ENCODE measurements around the gene HCN1.

Gene HCN1

DNA sequence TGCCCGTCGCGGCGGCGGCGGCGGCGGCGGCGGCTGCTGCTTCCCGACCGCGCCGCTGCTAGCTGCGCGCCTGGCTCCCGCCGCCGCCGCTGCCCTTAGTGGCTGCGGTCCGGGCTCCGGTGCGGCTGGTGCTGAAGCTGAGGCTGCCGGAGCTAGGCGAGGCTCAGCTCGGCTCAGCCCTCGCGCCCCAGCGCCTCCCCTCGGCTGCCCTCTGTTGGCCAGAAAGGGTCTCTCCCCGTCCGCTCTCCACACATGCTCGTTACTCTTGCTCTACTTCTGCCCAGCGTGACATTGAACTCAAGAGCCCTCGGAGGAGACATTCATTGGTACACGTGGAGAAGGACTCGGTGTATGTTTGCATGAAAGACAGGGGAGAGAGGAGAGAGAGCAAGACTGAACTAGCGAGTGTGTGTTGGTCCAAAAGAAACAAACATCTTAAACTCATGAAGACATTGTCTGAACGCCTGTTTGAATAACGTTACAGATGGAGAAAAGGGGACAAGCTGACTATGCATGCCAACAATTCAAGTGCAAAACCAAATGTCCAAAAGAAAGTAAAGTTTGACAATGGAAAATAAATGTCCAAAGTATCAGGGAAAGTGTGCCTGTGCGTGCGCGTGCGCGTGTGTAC lies at the start of gene HCN1:
Gene HCN1 (minus strand): TSS at position 175 of the 631 bp plus-strand sequence.
- TF ChIP-seq GATA3 (IDR thresholded peaks at IDR 0.05; ENCODE audit: low read depth, low read length) (no peak), GATA2 (IDR thresholded peaks at IDR 0.05; ENCODE audit: low read depth, low read length) (no peak)

DNA sequence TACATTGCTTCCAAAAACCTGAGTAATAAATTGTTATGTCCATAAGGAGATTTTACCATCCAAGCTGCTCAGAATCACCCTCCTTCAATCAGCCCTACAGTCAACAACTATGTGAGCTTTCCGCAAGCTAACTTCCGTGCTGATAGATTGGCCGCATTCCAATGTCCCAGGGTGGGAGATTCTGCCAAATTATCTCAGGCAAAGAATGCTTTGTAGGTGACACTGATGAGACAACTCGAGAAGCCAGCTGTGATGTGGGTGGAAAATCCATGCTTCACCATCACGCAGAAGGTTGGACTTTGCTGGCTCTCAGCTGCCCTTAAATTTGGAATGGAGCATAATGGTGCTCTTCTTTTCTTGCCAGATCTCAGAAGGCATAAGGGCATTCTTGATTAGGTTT lies 44.9 kb upstream of the HCN1 start:
- no peak for TF ChIP-seq GATA2 (IDR thresholded peaks at IDR 0.05; ENCODE audit: low read depth, low read length)
- no peak for TF ChIP-seq GATA3 (IDR thresholded peaks at IDR 0.05; ENCODE audit: low read depth, low read length)

DNA sequence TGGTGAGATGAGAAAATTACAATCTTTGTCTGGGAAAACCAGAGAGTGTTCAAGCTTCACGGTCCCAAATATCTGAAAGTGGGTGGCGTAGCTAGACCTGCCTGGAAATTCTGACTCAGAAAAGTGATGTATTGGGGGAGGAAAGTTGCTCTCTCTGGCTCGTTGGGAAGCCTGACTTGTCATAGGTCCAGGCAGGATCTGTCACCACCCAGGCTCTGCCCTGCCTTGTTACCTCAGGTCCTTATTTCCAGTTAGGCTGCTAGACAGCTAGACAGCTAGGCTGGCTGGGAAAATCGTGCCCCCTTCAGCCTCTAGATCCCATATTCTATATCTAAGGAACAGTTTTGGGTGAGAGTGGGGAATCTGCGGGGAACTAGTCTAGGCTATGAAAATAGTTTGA lies 41.0 kb upstream of the HCN1 start:
- TF ChIP-seq GATA2 (IDR thresholded peaks at IDR 0.05; ENCODE audit: low read depth, low read length) (no peak), GATA3 (IDR thresholded peaks at IDR 0.05; ENCODE audit: low read depth, low read length) (no peak)

DNA sequence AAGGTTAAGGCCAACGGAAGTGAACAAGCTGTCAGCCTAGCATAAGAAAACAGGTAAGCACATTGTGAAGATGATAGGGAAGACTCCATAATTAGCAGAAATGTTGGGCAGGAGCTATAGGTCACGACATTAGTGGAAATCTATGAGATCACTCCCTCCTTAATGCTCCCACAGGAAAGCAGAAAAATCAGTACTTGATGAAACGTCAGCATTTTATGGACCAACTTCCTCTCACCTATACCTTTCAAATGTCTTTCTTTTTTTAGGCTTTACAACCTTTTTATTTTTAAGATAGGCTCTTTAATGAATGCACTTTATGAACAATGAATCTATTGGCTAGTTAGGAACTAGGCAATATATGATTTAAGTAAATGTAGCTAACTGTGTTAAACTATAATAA lies 29.4 kb upstream of the HCN1 start:
- TF ChIP-seq GATA3 (IDR thresholded peaks at IDR 0.05; ENCODE audit: low read depth, low read length) (no peak), GATA2 (IDR thresholded peaks at IDR 0.05; ENCODE audit: low read depth, low read length) (no peak)

DNA sequence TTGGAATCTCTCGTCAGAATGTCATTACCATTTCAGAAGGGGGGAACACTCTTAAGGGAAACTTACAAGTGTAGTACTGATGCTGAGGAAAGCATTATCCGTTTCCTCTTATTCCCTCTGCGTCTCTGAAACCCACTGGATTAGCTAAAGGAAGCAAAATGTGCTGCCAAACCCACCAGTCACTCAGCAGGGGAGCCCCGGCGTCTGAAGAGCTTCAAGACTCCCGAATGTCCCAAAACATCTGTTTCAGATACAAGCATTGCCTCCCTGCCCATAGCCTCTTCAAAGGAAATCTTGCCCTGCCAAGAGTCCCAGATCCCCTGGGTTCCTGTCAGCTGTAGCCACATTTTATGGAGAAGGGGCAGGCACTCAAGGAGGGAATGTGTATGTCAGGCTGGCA lies 1.0 kb upstream of the HCN1 start:
- TF ChIP-seq GATA3 (IDR thresholded peaks at IDR 0.05; ENCODE audit: low read depth, low read length) (no peak), GATA2 (IDR thresholded peaks at IDR 0.05; ENCODE audit: low read depth, low read length) (no peak)

DNA sequence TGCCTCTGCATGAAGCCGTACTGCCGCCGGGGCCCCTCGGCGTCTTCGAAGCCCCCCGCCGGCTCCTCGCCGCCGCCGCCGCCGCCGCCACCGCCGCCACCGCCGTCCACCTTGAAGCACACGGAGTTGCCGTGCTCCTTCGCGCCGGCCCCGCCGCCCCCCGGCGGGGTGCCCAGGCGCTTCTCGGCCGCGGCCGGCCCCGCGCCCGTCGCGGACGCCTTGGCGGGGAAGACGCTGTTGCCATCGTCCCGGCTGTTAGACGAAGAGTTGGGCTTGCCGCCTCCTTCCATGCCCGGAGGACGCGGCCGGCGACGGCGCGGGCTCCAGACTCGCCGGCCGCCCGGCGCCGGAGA lies 400 bp downstream of the HCN1 start:
- TF ChIP-seq GATA3 (IDR thresholded peaks at IDR 0.05; ENCODE audit: low read depth, low read length) (no peak), GATA2 (IDR thresholded peaks at IDR 0.05; ENCODE audit: low read depth, low read length) (no peak)

DNA sequence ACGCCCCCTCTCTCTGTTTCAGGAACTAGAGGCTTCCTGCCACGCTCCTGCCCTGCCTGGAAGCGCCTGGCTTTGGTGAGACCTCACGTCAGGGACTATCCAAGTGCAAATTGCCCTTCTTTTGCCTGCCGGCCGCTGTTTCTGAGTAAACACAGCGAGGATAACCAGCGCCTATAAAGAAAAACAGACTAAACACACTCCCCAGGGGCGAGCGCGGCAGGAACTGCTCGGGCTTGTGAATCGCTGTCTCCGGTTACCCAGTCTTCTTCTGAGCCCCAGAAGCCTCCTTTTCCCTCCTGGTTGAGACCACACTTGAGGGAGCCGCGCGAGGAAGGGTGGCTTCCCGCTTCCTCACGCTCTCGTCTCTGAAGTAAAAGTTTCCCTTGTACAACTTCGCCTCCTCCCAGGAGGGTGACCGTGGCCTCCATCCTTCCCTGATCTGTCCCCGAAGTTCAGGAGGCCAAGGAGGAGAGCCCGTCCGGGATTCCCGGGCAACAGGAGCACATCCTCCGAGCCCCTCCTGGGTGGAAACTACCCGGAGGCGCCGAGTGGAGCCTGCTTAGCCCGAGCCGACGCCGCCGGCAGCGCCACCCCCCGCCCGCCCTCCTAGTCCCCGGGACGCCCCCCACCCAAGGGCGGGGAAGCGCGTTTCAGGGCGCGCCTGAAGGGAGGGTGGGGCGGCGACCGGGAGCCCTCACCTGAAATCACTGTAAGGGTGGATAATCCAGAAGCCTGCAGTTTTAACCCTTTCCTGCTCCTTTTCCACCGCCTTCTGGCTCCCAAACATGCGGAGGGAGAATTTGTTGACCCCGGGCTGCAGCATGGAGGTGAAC lies 993 bp downstream of the HCN1 start:
- no peak for TF ChIP-seq GATA3 (IDR thresholded peaks at IDR 0.05; ENCODE audit: low read depth, low read length)

DNA sequence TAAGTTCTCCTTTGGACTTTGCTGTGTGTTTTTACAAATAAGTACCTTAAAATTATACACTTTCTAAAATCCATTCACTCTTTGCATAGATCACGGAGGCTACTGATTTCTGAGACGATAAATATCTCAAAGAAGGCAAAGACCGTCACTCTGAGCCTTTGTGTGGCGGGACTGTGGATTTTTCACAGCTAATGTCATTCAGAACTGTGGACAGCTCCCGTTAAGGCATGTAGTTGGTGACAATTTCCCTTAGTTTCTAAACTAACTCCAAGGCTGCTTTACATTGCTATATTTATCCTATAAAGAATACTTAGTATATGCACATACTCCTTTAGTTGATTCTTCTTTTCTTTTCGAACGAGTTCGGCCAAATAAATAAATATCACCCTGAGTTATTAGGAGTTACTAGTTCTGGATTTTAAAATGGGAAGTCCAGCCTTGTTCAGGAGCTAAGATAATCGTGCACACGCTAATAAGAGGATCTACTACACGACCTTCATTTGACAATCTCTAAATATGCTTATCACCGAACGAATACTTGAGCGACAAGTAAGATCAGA lies 1.8 kb downstream of the HCN1 start:
- no peak for TF ChIP-seq GATA2 (IDR thresholded peaks at IDR 0.05; ENCODE audit: low read depth, low read length)
- TF ChIP-seq GATA3 (IDR thresholded peaks at IDR 0.05; ENCODE audit: low read depth, low read length), result no peak

DNA sequence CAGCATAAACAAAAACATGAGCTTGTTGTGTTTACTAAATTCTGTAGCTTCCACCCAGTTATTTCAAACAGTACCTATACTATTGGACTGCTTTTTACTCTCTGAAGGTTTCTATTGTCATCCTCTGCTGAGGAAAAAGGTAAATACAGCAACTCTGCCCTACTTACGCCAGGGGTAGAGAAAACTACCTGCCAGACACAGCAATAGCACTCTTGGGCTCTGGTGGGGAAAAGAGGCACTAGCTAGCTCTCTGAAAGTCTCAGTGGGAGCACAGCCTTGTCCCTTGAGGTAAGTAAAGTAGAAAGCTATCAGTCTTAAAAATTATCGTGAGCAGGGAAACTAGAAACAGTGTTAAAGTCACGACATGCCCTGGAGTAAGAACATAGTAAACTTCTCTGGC lies 3.7 kb downstream of the HCN1 start:
- no peak for TF ChIP-seq GATA2 (IDR thresholded peaks at IDR 0.05; ENCODE audit: low read depth, low read length)
- TF ChIP-seq GATA3 (IDR thresholded peaks at IDR 0.05; ENCODE audit: low read depth, low read length), result no peak

DNA sequence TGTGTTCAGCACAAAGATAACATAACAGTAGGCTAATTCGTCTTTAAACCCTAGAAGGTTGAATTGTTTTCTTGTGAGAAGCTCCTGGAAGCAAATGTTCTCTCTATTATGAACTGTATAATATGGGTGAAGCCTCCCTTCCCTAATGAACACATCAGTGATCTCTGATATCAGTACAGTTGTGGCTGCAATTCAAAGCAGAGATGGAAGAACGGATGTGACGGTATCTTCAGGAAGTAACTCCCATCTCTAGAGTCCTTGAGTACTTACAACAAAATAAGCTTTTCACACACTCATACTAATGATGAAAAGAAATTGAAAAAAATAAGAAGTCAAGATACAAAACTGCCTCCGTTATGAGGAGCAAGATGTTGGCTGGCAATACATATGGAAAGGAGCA lies 4.5 kb downstream of the HCN1 start:
- no peak for TF ChIP-seq GATA2 (IDR thresholded peaks at IDR 0.05; ENCODE audit: low read depth, low read length)

DNA sequence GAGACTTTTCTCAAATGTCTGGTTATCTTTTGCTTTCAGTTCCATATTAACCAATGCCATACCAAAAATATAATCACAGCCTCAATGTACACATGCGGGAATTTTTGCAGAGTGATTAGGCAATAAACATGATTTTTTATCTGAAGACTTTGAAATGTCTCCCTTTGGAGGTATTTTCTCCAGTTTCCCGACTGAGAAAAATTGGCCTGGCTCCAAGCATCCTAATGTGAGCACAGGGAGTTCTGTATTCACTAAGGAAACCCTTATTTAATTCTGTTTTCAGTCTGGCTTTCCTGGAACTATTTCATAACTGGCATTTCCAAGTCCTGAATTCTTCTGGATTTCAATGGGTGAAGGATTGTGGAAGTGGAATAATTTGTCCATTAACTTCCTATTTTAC lies 8.5 kb downstream of the HCN1 start:
- TF ChIP-seq GATA2 (IDR thresholded peaks at IDR 0.05; ENCODE audit: low read depth, low read length), result no peak
- TF ChIP-seq GATA3 (IDR thresholded peaks at IDR 0.05; ENCODE audit: low read depth, low read length), result no peak

DNA sequence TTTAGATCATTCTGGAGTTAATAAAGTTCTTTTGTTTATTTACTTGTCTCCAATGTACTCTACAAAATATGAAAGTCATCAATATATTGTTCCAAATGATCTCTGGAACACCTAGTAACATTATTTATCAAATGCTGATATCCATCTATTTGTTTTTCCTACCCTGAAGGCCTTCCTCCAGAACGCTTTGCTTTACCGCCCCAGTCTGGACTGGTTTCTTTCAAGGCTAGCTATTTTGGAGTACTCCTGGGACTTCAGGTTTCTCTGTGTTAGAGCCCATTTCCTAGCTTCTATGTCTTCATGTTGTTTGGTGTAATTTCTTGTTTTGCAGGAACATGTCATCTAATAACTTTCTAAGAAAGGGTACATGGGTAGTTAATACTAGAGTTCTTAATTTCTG lies 9.6 kb downstream of the HCN1 start:
- no peak for TF ChIP-seq GATA3 (IDR thresholded peaks at IDR 0.05; ENCODE audit: low read depth, low read length)
- no peak for TF ChIP-seq GATA2 (IDR thresholded peaks at IDR 0.05; ENCODE audit: low read depth, low read length)

DNA sequence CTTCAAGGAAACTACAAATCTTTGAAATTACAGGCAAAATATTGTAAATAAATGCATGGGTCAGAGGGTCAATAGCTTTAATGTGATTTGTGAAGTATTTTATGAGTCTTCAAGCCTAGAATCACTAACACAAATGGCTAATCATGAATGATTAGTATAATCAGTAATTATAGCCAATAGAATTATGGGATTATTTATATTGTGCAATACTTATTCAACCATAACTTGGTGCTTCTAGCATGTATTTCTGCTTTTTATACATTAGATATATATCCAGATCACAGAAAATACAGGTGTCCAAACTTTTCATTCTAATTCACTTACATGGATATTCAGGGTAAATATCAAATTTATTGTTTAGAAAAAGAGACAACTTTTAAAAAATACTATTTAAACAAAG lies 12.1 kb downstream of the HCN1 start:
- no peak for TF ChIP-seq GATA3 (IDR thresholded peaks at IDR 0.05; ENCODE audit: low read depth, low read length)
- no peak for TF ChIP-seq GATA2 (IDR thresholded peaks at IDR 0.05; ENCODE audit: low read depth, low read length)

DNA sequence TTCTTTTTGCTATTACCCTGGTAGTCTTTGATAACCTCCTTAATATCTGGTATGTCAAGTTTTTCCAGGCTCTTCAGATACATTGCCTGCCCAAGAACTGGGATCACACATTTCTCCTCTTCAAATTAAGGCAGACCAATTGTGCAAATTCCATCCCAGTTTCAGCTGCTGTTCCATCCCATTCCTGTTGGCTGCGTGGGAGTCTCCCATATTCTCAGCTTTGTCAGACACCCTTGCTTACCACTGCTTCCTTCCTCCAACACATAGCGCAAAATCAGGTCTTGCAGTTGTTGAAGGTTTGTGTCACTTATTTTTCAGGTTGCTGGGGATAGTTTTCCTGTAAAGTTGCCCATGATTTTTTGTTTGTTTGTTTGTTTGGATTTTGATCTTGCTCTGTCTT lies 15.2 kb downstream of the HCN1 start:
- no peak for TF ChIP-seq GATA2 (IDR thresholded peaks at IDR 0.05; ENCODE audit: low read depth, low read length)
- TF ChIP-seq GATA3 (IDR thresholded peaks at IDR 0.05; ENCODE audit: low read depth, low read length), result no peak

DNA sequence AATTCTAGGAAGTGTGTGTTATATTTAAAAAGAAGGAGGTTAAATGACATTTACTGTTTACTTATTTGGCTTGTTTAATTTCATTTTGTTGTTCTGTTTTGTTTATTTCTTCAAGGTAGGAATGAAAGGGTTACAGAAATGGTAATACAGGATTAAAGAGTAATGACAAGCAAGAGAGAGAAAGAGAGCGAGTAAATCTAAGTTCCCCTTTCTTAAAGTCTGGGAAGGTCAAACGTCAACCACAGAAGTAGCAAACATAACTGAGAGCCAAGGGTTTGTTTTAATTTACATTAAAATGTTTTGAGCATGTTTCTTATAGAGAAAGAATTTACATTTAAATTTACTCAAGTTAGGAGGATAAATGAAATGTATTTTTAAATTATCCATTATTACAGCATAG lies 18.7 kb downstream of the HCN1 start:
- TF ChIP-seq GATA3 (IDR thresholded peaks at IDR 0.05; ENCODE audit: low read depth, low read length), result no peak
- no peak for TF ChIP-seq GATA2 (IDR thresholded peaks at IDR 0.05; ENCODE audit: low read depth, low read length)

Data from SH-SY5Y (cell line).